SW480 (cell line): ENCODE data around the gene BCL6.
A peak's percentile ranks its signal among the peaks of the same experiment; 100 is the strongest.

Experiments
- DNase-seq: peaks from one replicate; pipeline ENCODE4 v3.0.0-alpha.2; 2016; ENCODE audit warnings: low spot score

BCL6 gene

GRCh38 chr3:187738331-187739093 is 6.8 kb downstream of the BCL6 start:
- DNase-seq = peak; percentile 89

DNA sequence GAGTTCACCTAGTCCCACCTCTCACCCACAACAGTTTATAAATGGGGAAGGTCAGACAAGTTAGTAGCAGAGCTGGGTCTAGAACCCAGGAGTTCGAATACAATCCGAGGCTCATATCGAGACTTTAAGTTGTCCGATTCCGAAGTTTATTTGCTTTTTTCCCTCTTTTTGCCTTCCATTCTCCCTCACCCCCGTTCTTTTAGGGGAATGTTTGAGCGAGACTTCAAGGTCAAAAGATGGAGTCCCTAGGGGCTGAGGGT is 7.3 kb downstream of the BCL6 start:
- no peak for DNase-seq

DNA sequence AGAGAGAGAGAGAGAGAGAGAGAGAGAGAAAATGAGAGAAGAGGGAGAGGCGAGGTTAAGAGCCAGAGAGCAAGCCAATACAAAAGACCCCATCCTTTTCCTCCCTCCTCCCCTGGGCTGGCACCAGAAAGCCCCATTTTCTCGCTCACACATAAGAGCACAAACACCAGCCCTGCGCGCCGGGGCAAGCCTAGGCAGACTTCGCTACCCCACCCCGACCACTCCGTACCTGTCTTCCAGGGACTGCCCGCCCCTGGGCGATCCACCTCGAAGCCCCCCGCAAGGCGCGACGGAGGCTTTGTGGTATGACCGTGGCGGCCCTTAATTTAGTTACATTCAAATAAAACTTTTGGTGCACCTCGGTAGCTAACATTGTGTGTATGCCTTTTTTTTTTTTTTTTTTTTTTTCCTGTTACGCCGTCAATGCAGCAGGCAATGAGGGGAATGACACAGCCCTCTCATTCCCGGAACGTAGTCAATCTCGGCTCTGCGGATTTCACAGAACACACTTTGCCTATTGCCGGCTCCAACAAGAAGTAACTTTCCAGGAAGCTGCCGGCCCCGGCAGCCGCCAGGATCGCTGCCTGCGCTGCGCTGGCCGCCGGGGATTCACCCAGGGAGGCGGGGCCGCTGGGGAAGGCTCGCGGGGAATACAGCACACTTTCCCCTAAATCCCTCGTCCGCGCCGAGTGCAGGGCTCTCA is 7.7 kb downstream of the BCL6 start:
- peak; percentile 60 for DNase-seq

DNA sequence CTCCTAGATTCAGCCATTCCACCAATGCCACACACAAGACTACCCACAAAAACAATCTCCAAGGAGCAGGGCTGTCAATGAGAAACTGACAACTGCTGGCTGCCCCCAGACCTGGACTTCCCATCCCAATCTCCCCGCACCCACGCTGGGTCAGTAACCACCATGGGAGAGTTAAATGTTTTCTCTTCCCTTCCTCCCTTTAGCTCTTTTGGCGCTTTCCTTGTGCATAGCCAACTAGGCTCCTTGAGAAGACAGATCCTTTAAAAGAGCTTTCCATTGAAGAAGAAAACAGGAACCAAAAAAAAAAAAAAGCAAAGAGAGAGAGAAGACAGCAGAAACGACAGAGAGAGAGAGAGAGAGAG is 8.3 kb downstream of the BCL6 start:
- no peak for DNase-seq

GRCh38 chr3:187736418-187736871 is 8.8 kb downstream of the BCL6 start:
- peak; percentile 75 for DNase-seq

GRCh38 chr3:187735837-187736236 is 9.4 kb downstream of the BCL6 start:
- DNase-seq = no peak

DNA sequence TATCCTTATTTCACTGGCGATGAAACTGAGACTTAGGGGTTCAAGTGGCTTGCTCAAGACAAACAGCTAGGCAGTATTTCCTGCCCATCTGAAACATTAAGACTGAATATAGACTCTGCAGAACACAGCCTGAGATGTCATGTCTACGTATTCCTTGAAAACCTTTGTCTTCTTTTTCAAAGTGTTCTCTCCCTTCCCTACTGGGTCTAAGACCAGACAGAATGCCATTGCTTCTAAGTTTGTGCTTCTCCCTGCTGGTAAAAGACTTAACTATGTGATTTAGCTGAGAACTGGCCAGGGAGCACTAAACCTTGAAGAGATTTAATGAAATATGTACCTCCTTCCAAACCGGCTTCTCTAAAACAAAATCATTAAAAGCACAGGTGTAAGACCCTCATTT is 9.9 kb downstream of the BCL6 start:
- DNase-seq = no peak

GRCh38 chr3:187734841-187735240 is 10.4 kb downstream of the BCL6 start:
- no peak for DNase-seq

DNA sequence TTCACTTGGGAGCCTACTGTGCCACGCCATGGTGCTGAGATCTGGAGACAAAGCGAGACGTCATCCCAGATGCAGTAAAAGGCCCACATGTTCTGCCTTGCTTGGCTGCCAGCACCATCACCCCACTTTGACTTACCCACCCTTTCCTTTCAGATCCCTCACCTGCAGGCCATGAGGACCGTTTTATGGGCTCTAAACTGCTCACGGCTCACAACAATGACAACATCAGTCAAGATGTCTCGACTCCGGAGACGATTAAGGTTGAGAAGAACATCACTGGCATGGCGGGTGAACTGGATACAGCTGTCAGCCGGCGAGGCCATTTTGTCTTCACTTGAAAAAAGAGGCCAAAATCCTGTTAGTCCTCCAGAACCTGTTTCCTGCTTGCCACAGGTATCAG is 11.9 kb downstream of the BCL6 start:
- DNase-seq = no peak

DNA sequence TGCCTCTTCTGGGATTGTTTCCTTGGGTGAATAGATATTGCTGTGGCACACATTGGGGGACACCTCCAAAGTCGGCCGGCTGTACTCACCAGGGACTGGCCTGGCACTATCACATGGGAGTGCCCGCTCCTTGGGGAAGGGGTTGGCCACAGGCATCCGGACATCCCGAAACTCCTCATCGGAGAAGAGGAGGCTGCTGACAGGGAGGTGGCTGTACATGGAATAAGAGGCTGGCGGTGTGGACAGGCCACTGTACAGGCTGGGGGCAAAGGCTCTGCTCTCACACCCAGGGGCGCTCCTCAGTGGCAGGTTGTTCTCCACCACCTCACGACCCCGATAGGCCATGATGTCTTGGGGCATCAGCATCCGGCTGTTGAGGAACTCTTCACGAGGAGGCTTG is 15.7 kb downstream of the BCL6 start:
- DNase-seq = no peak

- DNase-seq = no peak
Measured at GRCh38 chr3:187728940-187729583, 16.2 kb downstream of the BCL6 start.

GRCh38 chr3:187728248-187728647 is 17.0 kb downstream of the BCL6 start:
- DNase-seq = no peak

GRCh38 chr3:187726564-187726963 is 18.7 kb downstream of the BCL6 start:
- DNase-seq = no peak

DNA sequence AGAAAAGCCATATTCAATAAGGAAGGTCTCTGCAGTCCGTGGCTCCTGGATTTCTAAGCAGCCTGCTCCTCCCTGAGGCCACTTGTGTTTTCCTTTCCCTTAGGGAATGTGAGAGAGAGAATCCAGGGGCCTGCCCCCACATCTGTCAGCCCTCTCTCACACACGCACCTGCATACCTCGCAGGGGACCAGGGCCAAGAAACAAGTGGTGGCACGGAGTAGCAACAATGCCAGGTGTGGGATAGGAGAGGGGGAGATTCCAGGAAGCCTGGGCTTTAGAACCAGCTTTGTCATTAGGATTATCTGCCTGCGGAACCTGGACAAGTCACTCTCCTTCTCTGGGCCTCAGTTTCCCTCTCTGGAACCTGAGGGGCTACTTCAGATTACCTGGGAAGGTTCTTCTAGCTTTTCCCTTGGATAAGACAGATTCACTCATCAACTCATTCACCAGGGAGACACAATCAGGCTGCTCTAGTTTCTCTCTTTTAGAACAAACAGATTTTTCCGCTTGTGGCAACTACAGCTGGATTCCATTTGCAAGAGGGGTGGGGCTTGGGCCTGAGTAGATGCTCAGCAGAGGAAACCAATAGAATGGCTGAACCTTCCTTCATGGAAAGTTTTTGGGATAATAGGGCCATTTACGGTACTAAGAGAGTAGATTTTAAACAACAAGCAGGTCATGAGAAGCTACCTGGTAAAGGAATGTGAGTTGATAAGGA is 19.5 kb downstream of the BCL6 start:
- no peak for DNase-seq

GRCh38 chr3:187725224-187725623 is 20.0 kb downstream of the BCL6 start:
- DNase-seq = no peak

DNA sequence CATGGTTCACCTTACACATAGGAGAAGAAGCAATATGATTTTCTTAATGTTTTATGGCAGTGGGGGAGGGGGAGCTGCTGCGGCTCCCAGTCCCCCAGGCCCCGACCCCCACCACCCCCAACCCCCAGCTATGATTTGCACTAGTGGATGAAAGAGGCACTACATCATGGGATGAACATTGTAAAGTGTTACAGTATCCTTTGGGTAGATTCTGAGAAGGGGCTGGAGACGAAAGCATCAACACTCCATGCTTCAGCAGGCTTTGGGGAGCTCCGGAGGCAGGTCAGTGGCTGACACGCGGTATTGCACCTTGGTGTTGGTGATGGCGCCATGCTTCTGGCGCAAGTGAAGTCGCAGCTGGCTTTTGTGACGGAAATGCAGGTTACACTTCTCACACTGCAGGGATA is 23.1 kb downstream of the BCL6 start:
- DNase-seq = no peak

DNA sequence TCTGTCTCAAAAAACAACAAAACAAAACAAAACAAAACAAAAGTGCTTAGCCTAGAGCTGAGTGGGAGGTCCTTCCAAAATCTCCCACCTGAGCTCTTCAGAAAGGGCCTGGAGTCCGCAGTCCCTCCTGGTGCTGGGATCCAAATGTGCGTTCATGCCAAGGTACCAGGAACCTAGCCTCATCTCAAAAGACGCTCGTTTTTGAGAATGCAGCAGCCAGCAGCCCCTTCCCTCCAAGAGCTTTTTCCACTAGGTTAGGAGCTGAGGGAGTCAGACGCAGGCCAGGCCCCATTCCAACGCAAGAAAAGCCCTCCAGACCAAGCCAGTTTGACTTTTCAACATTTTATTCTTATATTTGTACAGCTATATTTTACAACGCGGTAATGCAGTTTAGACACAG is 24.2 kb downstream of the BCL6 start:
- no peak for DNase-seq

DNA sequence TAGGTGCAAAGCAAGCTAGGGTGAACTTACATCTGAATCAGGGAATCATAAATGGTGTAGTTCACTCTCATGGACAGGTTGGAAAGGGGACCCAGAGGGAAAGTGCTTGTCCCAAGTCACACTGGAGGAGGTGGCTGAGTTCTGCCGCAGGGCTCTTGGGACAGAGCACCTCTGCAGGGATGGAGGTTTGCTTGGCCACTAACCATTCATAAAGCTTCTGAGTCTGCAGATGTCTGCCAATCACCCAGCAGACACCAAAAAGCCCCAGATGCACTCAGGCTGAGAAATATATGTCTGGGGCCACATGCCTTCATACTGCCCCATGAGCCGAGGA is 25.0 kb downstream of the BCL6 start:
- DNase-seq = no peak

DNA sequence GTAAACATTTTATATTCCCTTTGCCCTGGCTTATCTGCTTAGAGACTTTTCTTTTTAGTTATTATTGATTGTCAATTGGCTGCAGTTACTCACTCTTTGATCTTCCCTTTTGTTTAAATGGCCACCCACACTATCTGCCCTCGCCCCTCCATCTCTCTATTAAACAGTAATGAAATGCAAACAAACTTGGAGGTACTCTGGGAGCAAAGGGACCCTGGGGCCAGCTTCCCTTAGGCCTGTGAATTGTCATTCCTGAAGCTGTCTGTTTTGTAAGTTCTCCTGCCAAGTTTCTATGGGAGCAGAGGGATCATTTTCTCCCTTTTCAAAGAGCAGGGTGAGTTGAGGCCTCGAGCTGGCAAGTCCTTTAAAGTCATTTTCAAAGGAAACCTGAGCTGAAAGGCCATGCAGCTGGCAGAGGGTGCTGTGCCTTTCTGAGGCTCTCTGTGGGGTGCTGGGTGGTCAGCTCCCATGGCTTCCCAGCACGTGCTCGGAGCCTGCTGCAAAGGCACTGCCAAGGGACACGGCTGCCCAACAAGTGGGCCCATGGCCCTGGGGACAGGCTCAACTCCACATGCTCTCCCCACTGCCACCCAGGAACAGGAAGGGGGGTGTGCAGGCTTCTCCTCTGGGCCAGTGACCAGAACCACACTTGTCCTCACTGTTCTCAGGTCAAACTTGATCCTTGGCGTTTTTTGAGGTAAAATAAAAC is 25.5 kb downstream of the BCL6 start:
- no peak for DNase-seq

GRCh38 chr3:187718802-187719201 is 26.5 kb downstream of the BCL6 start:
- DNase-seq = no peak

- no peak for DNase-seq
Measured at GRCh38 chr3:187717572-187717971, 27.7 kb downstream of the BCL6 start.

- DNase-seq = peak; percentile 64
Measured at GRCh38 chr3:187714404-187714979, 30.8 kb downstream of the BCL6 start.
